Stimulated activated effector memory CD8-positive, alpha-beta T cell treated with anti-CD3 and anti-CD28 coated beads, Interleukin-12 subunit alpha, Interleukin-12 subunit beta, amount 100 ng/mL, for 72 hours (primary cell): ENCODE measurements around the gene BBX.
"Not testable (repeated sequence)": the region's sequence is repeated elsewhere in the genome, so short reads cannot be mapped to it uniquely, and the experiment has no call there.

Experiments used
- ATAC-seq: fragments of 150-1000 bp; cut with Tn5 transposase; 2 replicates; pipeline ENCODE4 v1.10.0; 2021
- DNase-seq, 2 donors: peaks; one replicate each; pipeline ENCODE4 v3.0.0; 2021 to 2022; ENCODE audit warnings: low spot score in 2 of 2
- H3K27ac Mint-ChIP-seq: one replicate; pipeline ENCODE4 v1.8.0; 2022; ENCODE audit warnings: mild to moderate bottlenecking, mixed read lengths
- H3K36me3 Mint-ChIP-seq: one replicate; pipeline ENCODE4 v1.8.0; 2022; ENCODE audit warnings: mild to moderate bottlenecking, mixed read lengths
- H3K4me1 Mint-ChIP-seq: one replicate; pipeline ENCODE4 v1.8.0; 2022; ENCODE audit warnings: mixed read lengths
- H3K4me3 Mint-ChIP-seq: one replicate; pipeline ENCODE4 v1.8.0; 2022; ENCODE audit warnings: mild to moderate bottlenecking, mixed read lengths
- H3K9me3 Mint-ChIP-seq: one replicate; pipeline ENCODE4 v1.8.0; 2022; ENCODE audit warnings: mixed read lengths

The BBX gene

DNA sequence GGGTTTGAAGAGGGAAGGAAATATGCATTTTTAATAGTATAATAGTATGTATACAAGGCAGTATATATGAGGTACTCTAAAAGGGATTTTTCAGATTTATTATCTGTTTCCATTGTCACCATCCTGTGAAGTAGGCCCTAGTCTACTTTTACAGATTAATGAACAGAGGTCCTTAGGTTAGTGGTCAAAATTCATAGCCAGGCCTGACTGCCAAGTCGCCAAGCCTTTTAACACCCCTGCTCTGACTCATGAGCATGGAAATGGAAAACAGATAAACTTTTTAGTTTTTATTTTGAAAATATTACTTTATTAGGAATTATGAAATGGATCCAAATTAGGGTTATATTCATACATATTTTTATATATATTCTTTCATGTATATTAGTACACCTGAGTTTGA lies 146.9 kb downstream of the BBX start:
- H3K4me1 Mint-ChIP-seq: peaks cover 11% of the 10 kb centered on the region
- no peak overlapping the region for H3K27ac Mint-ChIP-seq
- H3K9me3 Mint-ChIP-seq: no peaks in the 10 kb centered on the region
- no peak for DNase-seq
- ATAC-seq: no peak
- no peaks in the 10 kb centered on the region for H3K36me3 Mint-ChIP-seq
- no peak overlapping the region for H3K4me3 Mint-ChIP-seq

DNA sequence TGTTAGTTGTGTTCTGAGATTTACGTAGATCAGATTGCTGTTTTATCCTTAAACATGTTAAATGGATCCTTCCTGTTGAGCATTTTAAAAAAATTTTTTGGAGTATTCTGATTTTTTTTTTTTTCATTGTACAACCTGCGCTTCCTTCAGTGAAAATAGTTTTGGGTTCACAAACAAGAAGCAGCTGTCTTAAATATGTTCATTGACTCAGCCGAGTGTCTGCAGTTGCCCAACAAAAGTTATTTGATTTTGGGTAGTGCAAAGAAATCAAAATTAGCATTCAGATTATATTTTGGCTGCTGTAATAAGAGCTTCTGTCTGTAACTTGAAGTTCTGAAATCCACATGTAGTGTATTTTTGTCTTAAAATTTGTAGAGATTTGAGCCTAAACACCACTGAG lies 148.2 kb downstream of the BBX start:
- Mint-ChIP-seq H3K4me3 (no peak overlapping the region), H3K36me3 (no peaks in the 10 kb centered on the region), H3K27ac (no peak overlapping the region), H3K9me3 (no peaks in the 10 kb centered on the region), H3K4me1 (no peaks in the 10 kb centered on the region)
- ATAC-seq (no peak), DNase-seq (no peak)

DNA sequence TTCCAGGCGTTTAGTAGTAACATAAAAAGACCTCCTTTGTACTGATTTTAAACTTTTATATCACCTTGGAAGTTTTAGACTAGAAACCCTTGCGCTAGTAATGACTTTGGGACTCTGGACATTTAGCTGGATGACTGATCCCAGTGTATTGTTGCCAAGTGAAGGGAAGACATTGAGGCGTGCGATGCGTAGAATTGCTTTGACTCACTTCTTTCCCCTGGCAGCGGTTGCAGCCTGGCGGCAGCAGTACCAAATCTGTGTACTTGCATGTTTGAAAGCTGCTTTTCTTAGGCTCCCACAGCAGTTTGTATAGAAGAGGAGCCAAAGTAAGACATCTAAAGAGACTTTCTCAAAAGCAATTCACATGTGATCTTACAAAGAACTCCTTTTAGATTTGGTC lies 151.6 kb downstream of the BBX start:
- DNase-seq: no peak
- Mint-ChIP-seq H3K9me3 (no peaks in the 10 kb centered on the region), H3K36me3 (no peaks in the 10 kb centered on the region), H3K27ac (no peak overlapping the region), H3K4me3 (no peak overlapping the region), H3K4me1 (no peaks in the 10 kb centered on the region)
- ATAC-seq: no peak

DNA sequence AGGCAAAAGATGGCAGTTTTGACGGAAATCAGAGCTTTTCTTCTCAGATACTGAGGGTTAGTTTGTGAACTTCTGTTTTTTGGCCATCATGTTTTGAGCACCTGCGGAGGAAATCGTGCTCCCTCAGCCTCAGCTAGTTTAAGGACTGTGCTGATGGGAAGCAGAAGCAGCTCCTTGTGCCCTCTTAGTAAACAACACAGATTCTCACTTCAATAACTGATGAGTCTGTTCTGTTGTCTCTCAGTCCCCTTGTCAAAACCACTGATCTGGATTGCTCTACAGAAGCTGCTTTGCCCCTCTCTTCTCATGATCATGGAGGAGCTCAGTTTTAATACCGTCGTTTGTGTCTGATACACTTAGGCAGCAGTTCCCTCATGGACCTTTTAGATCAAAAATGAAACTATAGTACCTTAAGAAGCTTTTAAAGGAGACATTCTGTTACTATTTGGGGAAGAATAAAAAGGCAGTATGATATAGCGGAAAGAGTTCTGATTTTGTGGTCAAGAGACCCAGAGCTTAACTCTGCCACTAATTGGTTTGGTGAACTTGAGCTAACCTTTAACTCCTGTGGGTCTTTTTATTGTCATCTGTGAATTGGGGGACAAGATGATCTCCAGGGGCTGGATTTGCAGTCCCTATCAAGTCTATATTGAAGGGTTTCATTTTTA lies 152.6 kb downstream of the BBX start:
- Mint-ChIP-seq H3K27ac (no peak overlapping the region), H3K4me1 (peaks cover 4% of the 10 kb centered on the region), H3K36me3 (no peaks in the 10 kb centered on the region), H3K4me3 (no peak overlapping the region), H3K9me3 (no peaks in the 10 kb centered on the region)
- ATAC-seq (no peak), DNase-seq (no peak)

DNA sequence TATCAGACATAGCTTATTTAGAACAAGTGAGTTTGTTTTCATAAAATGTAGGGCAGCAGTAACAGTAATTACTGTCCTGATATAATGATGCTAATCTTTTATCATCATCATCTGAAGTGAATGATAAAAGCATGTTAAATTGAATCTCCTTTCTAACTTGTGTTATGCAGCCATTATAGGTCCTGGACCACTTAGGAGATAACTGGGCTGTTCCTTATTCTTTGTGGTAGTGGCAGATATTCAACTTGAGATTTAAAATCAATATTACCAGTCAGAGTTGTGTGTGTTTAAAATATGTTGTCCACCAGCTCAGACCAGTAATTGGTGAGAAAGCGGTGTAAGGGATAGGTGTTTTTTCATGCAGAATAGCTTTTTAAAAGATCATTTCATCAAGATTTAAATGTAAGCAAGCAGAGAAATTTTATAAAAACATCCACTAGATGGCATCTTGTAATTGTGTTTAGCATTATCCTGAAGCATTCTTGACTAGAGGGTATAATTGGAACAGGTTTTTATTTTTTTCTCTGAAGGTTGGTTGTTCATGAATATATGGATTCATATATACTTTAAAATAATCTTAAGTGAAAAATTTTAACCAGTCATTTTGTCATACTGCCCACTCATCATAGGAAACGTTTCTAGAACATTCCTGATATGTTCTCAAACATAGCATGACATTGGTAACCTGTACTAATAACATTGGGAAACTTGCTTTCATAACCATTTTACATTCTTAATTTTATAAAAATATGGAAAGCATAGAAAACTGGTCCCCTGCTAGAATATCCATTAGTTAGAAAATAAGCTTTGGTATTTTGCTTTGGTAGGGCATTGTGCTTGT lies 153.9 kb downstream of the BBX start:
- Mint-ChIP-seq H3K9me3 (no peaks in the 10 kb centered on the region), H3K36me3 (no peaks in the 10 kb centered on the region), H3K27ac (no peak overlapping the region), H3K4me3 (no peak overlapping the region), H3K4me1 (peaks cover 12% of the 10 kb centered on the region)
- ATAC-seq (no peak), DNase-seq (no peak)

DNA sequence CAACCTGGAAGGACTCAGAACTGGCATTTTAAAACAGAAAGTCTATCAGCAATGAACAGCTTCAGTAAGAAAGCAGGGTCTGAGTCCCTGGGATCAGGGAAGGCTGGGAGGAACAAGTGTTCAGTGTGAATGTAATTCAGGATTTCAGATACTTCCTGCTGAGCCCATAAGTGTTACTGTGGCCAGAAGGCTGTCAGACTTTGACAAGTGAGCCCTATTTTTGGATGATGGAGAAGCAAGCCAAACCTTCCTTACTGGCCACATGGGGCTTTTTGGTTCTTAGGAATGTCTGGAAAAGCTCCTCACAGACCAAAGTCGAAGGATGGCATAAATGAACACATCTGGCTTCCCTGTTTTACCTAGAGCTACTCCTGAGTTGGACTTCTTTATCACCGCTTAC lies 157.2 kb downstream of the BBX start:
- peaks cover 31% of the 10 kb centered on the region for H3K4me1 Mint-ChIP-seq
- H3K9me3 Mint-ChIP-seq: no peaks in the 10 kb centered on the region
- DNase-seq: no peak
- no peaks in the 10 kb centered on the region for H3K36me3 Mint-ChIP-seq
- no peak for ATAC-seq
- H3K4me3 Mint-ChIP-seq: no peak overlapping the region
- H3K27ac Mint-ChIP-seq: no peak overlapping the region

DNA sequence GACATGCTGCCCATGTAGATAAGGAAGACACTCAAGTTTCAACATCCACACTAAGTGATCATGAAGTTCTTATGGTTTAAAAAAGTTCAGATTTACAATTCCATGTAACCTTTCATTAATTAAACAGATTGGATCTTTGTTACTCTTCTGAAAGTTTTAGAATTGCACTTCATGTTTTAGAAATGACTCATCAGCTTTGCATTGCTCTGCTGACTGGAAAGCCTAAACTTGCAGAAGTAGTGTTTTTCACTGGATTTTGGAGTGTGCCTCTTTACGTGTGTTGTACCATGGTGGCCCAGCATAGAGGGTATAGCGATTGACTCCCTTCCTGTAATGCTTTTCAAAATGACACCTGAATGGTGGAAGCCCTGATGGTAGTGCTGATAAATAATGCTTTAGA lies 157.9 kb downstream of the BBX start:
- Mint-ChIP-seq H3K4me3 (no peak overlapping the region), H3K36me3 (no peaks in the 10 kb centered on the region), H3K9me3 (no peaks in the 10 kb centered on the region), H3K4me1 (peaks cover 39% of the 10 kb centered on the region), H3K27ac (no peak overlapping the region)
- DNase-seq: no peak
- peak; percentile 42 for ATAC-seq

DNA sequence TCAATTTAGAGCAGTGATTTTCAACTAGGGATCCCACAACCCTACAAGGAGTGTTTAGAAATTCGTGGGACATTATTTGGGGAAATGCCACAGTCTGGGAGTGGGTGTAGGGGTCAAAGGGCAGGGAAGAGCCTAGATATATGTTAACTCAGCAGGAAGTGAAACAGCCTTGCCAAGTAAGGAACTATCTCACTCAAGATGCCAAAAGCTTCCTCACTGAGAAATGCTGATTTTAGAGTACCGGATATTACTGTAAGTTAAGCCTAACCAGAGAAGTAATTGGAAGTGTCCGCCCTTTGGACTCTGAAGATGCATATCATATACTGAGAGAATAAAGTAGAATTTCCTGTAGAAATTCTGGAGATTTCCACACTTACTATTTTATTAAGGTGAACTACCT lies 158.6 kb downstream of the BBX start:
- H3K36me3 Mint-ChIP-seq: no peaks in the 10 kb centered on the region
- no peak overlapping the region for H3K27ac Mint-ChIP-seq
- peaks cover 39% of the 10 kb centered on the region for H3K4me1 Mint-ChIP-seq
- ATAC-seq: no peak
- no peaks in the 10 kb centered on the region for H3K9me3 Mint-ChIP-seq
- no peak overlapping the region for H3K4me3 Mint-ChIP-seq
- no peak for DNase-seq

DNA sequence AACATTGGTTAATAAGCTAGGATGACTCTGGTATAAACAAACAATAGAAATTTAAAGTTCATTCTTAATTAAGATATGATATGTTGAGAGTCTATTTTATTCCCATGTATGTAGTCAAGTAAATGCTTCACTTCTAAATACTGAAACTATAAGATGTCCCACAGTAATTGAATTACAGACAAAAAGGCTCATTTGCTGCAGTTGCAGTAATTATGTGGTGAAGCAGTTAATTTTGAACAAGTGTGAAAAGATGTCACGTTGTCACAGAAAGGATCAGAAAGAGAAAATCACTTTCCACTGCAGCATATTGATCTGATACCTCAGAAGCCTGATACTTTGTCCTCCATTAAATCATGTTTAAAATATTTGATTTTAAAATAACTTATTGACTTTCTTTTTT lies 159.8 kb downstream of the BBX start:
- Mint-ChIP-seq H3K36me3 (no peaks in the 10 kb centered on the region), H3K9me3 (no peaks in the 10 kb centered on the region), H3K27ac (no peak overlapping the region), H3K4me1 (peaks cover 39% of the 10 kb centered on the region), H3K4me3 (no peak overlapping the region)
- ATAC-seq: no peak
- no peak for DNase-seq

DNA sequence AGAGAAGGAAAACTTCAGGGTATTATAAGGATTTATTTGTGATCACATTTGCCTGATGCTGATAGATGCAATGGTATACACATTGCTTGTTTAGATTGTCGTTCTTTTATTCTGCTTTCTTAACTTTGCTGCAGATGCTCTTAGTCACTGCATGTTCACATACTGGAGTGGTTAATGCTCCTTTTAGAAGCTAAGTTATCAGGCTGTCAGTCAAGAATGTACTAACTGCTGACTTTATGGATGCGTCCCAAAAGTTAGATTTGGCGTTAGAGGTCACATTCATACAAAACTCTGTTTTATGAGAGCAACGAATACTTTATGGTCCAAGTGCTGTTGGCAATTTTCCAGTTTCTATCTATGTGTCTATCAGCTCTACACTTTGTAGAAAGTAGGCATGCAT lies 160.7 kb downstream of the BBX start:
- ATAC-seq: no peak
- DNase-seq: no peak
- Mint-ChIP-seq H3K4me1 (peaks cover 39% of the 10 kb centered on the region), H3K4me3 (no peak overlapping the region), H3K27ac (no peak overlapping the region), H3K9me3 (no peaks in the 10 kb centered on the region), H3K36me3 (no peaks in the 10 kb centered on the region)

DNA sequence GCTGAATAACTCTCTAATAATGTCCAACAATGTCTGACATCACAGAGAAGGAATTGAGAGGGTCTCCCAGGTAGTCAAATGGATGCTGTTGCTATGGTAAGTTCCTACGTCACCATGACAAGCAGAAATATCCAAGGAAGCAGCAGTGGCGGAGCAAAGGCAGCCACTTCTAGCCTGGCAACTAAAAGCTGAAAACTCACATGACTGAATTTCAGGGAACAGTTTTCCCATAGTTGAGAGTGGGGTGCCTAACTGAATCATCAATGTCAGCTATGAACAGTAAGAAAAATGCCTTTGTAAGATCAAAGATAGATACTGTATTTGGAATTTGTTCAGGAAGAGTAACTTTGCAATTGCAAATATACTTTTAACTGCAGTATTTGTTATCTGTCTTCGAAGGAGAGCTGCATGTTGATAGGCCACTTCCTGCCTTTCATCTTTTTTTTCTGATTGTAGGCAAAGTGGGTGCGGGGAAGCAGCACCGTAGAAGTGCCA lies 161.7 kb downstream of the BBX start:
- no peaks in the 10 kb centered on the region for H3K36me3 Mint-ChIP-seq
- H3K27ac Mint-ChIP-seq: no peak overlapping the region
- ATAC-seq: no peak
- H3K9me3 Mint-ChIP-seq: no peaks in the 10 kb centered on the region
- peaks cover 39% of the 10 kb centered on the region for H3K4me1 Mint-ChIP-seq
- DNase-seq: no peak
- no peak overlapping the region for H3K4me3 Mint-ChIP-seq

DNA sequence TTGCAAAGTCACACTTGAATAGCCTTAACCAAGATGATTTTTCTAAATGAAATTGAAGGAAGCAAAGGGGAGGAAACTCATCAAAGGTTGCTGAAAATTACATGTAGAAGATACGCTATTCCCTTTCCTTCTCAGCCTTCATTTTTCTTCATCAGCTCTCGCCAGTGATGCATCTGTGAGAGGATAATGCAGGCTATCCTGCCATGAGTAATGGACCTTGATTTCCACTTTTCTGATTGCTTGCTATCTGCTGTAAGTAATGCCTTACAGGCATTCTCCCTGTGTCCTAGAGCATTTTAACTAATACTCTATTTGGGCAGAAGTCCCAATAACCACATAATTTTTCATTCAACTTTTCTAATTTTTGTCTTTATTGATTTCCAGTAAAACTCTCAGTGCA lies 162.6 kb downstream of the BBX start:
- ATAC-seq (no peak), DNase-seq (no peak)
- H3K27ac Mint-ChIP-seq: no peak overlapping the region
- H3K4me3 Mint-ChIP-seq: no peak overlapping the region
- no peaks in the 10 kb centered on the region for H3K9me3 Mint-ChIP-seq
- H3K4me1 Mint-ChIP-seq: peaks cover 34% of the 10 kb centered on the region
- H3K36me3 Mint-ChIP-seq: no peaks in the 10 kb centered on the region

DNA sequence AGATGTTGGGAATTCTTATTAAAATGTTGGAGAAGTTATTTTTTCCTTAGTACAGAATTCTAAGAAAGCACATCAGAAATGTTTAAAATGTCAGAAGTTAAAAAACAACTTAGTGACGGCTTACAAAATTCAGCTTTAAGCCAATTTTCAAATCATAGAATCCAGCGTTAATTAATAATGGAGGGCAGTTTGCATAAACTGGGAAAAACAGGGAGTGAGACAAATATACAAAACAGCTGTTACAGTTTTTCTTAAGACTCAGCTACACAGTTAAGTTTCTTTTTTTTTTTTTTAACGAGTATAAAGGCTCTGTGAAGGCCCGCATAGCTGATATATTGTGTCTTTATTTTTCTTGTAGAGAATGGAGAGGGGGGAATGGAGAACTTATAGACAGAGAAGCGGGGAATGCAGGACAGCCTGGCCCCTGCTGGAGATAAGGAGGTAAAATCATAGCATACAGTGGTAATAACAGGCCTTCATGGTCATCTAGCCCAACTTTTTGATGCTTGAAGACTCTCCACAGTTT lies 164.4 kb downstream of the BBX start:
- Mint-ChIP-seq H3K36me3 (no peaks in the 10 kb centered on the region), H3K27ac (no peak overlapping the region), H3K4me1 (peaks cover 22% of the 10 kb centered on the region), H3K9me3 (no peaks in the 10 kb centered on the region), H3K4me3 (no peak overlapping the region)
- ATAC-seq (no peak), DNase-seq (no peak)

DNA sequence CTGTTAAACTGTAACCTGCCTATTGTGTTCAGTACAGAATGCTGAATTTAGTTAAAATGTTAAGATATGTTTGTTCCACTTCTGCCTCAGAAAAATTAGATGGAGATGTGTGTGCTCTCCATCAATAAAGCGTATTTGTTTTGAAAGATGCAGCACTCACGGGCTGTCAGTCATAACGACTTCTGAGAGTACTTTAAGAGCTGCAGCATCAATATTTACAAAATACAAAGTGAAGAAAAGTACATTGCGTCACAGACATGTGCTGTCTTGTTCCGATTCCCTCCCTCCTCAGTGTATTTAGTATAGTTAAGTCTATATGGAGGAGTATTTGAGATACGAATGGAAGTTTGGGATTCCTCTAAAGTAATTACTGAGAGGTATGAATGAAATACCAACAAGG lies 166.6 kb downstream of the BBX start:
- Mint-ChIP-seq H3K9me3 (no peaks in the 10 kb centered on the region), H3K4me3 (no peak overlapping the region), H3K27ac (no peak overlapping the region), H3K36me3 (no peaks in the 10 kb centered on the region), H3K4me1 (peaks cover 13% of the 10 kb centered on the region)
- DNase-seq (no peak), ATAC-seq (no peak)

DNA sequence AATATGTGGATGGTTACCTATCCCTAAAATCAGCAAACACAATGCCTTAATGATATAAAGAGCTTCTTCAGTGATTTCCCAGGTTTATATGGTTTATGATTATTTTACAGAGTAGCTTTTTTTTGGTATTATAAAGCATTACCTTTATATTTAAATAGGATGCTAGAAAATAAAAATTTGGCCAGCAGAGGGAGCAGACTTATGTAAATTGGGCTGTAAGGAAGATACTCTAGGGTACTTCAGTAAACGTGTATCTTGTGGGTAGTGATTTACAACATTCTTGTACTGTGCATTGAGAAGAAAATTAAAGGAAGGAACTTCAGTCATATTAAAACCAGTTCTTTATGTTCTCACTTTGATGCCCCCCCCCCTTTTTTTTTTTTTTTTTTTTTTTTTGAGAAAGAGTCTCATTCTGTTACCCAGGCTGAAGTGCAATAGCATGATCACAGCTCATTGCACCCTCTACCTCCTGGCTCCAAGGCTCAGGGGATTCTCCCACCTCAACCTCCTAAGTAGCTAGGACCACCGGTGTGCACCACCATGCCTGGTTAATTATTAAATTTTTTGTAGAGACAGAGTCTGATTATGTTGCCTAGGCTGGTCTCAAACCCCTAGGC lies 167.9 kb downstream of the BBX start:
- Mint-ChIP-seq H3K36me3 (no peaks in the 10 kb centered on the region), H3K27ac (no peak overlapping the region), H3K4me1 (peaks cover under 1% of the 10 kb centered on the region), H3K9me3 (no peaks in the 10 kb centered on the region), H3K4me3 (no peak overlapping the region)
- DNase-seq (no peak), ATAC-seq (peak; percentile 61)

DNA sequence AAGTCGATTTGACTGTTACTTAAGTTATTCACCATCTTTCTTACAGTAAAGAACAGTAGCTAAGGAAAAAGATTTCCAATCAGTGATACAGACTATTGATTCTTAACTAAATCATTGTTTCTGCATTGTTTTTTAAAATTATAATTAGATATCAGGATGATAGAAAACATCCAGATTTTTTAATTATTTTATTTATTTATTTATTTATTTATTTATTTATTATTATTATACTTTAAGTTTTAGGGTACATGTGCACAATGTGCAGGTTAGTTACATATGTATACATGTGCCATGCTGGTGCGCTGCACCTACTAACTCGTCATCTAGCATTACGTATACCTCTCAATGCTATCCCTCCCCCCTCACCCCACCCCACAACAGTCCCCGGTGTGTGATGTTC lies 169.2 kb downstream of the BBX start:
- H3K4me3 Mint-ChIP-seq, ATAC-seq, DNase-seq, H3K4me1 Mint-ChIP-seq, H3K9me3 Mint-ChIP-seq, H3K27ac Mint-ChIP-seq, H3K36me3 Mint-ChIP-seq: not testable (repeated sequence)
